C4-2B (cell line): ENCODE results near the gene INO80E.
"Not testable (repeated sequence)": the region's sequence is repeated elsewhere in the genome, so short reads cannot be mapped to it uniquely, and the experiment has no call there.

Source experiments
- ZFX ChIP-seq: fragments of 450-650 bp; IDR thresholded peaks from 2 replicates; pipeline ENCODE4 v1.6.1; 2017
- TF ChIP-seq, protein P1 (sequence below): fragments of 450-650 bp; conservative IDR thresholded peaks from 2 replicates; pipeline ENCODE4 v1.5.1; 2017; ENCODE audit warnings: mild to moderate bottlenecking

DNA sequence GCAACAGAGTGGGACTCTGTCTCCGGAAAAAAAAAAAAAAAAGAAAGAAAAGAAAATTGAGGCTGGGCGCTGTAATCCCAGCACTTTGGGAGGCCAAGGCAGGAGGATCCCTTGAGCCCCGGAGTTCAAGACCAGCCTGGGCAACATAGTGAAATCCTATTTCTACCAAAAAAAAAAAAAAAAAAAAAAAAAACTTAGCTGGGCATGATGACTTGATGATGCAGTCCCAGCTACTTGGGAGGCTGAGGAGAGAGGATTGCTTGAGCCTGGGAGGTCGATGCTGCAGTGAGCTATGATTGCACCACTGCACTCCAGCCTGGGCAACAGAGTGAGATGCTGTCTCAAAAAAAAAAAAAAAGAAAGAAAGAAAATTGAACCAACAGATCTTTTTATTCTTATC, 21.9 kb downstream of the INO80E start:
- TF ChIP-seq, protein P1, sequence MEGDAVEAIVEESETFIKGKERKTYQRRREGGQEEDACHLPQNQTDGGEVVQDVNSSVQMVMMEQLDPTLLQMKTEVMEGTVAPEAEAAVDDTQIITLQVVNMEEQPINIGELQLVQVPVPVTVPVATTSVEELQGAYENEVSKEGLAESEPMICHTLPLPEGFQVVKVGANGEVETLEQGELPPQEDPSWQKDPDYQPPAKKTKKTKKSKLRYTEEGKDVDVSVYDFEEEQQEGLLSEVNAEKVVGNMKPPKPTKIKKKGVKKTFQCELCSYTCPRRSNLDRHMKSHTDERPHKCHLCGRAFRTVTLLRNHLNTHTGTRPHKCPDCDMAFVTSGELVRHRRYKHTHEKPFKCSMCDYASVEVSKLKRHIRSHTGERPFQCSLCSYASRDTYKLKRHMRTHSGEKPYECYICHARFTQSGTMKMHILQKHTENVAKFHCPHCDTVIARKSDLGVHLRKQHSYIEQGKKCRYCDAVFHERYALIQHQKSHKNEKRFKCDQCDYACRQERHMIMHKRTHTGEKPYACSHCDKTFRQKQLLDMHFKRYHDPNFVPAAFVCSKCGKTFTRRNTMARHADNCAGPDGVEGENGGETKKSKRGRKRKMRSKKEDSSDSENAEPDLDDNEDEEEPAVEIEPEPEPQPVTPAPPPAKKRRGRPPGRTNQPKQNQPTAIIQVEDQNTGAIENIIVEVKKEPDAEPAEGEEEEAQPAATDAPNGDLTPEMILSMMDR: not testable (repeated sequence)
- TF ChIP-seq ZFX: not testable (repeated sequence)
